GM12891 (cell line): ENCODE data around the gene PHF23.

Experiments used
- PAX5 ChIP-seq: IDR thresholded peaks from 2 replicates; pipeline ENCODE4 v1.6.1; 2011; ENCODE audit warnings: low read length, moderate library complexity, mild to moderate bottlenecking; ENCODE audit not compliant: insufficient read depth, severe bottlenecking
- POLR2A ChIP-seq: IDR thresholded peaks from 2 replicates; pipeline ENCODE4 v1.6.1; 2011; ENCODE audit warnings: low read depth, low read length, control low read depth
- POLR2AphosphoS5 ChIP-seq: IDR thresholded peaks from 2 replicates; pipeline ENCODE4 v1.6.1; 2011; ENCODE audit warnings: low read depth, low read length, control low read depth
- POU2F2 ChIP-seq: IDR thresholded peaks from 2 replicates; pipeline ENCODE4 v1.6.1; 2011; ENCODE audit warnings: low read depth, mild to moderate bottlenecking, control low read depth, low read length, moderate library complexity
- SPI1 ChIP-seq: IDR thresholded peaks from 2 replicates; pipeline ENCODE4 v1.6.1; 2011; ENCODE audit warnings: low read depth, low read length, control low read depth
- TAF1 ChIP-seq: IDR thresholded peaks from 2 replicates; pipeline ENCODE4 v1.6.1; 2011; ENCODE audit warnings: low read depth, low read length, control low read depth

DNA sequence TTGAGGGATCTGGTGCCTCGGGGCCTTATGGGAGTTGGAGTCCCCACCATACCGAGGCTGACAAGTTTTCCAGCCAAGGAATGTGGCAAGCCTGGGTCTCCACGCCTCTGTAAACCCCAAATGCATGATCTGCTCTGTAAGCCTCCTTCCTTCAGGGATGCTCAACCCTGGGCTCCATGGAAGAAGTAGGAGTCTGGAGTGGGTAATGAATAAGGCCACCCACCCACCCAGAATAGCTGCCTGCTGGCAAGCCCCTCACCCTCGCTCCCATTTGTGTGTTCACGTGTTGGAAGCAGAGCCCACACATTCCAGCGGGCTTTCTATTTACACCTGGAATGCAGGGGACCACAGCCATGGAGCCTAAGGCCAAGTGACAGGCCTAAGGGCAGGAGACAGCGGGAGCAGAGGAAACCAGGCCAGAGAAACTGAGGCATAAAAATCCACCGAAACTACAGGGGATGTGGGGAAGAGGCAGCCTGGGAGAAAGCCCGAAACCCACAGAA, 24.1 kb downstream of the PHF23 start:
- no peak for TF ChIP-seq POLR2A
- no peak for TF ChIP-seq POLR2AphosphoS5
- no peak for TF ChIP-seq TAF1
- TF ChIP-seq POU2F2: no peak
- TF ChIP-seq PAX5: no peak
- TF ChIP-seq SPI1: no peak
